Keratinocyte (primary cell): ENCODE data around the gene TMTC2. TPM values are rescaled to one million over a fixed set of nuclear protein-coding genes. Genes with fewer than 3 reads are reported as not detected.

Source experiments
- DNase-seq: peaks from one replicate; pipeline ENCODE4 v3.0.0-alpha.2; 2011; ENCODE audit warnings: low read depth, missing footprints, low spot score
- FAIRE-seq: peaks from 2 replicates; lab custom pipeline; 2011; peaks lifted over from hg19 to GRCh38; lab: Jason Lieb, UNC
- H2AFZ ChIP-seq: 2 replicates; pipeline ENCODE4 v1.6.0; 2012; ENCODE audit warnings: low read length, control low read depth, inconsistent platforms; ENCODE audit not compliant: control insufficient read depth
- H3K27ac ChIP-seq: 2 replicates; pipeline ENCODE4 v1.5.1; 2011; ENCODE audit warnings: low read length; ENCODE audit not compliant: control insufficient read depth, insufficient read depth
- H3K27me3 ChIP-seq: 3 replicates; pipeline ENCODE4 v1.6.0; 2011; ENCODE audit warnings: low read length; ENCODE audit not compliant: control insufficient read depth, insufficient read depth; ENCODE audit errors: extremely low read depth
- H3K36me3 ChIP-seq, 2 experiments: 2 replicates in 1 of 2; 3 replicates in 1 of 2; pipeline ENCODE4 v1.5.1; 2011; ENCODE audit warnings: low read length in 2 of 2, mild to moderate bottlenecking in 1 of 2; ENCODE audit not compliant: control insufficient read depth in 2 of 2, insufficient read depth in 2 of 2; ENCODE audit errors: extremely low read depth in 1 of 2
- H3K4me1 ChIP-seq: 3 replicates; pipeline ENCODE4 v1.5.1; 2011; ENCODE audit warnings: low read length; ENCODE audit not compliant: control insufficient read depth, insufficient read depth; ENCODE audit errors: extremely low read depth
- H3K4me2 ChIP-seq: 3 replicates; pipeline ENCODE4 v1.6.0; 2011; ENCODE audit warnings: low read depth, low read length; ENCODE audit not compliant: control insufficient read depth, insufficient read depth; ENCODE audit errors: extremely low read depth
- H3K4me3 ChIP-seq, 3 experiments: fragments of 200-600 bp in 1 of 3; sonication (generic) in 1 of 3; 2 replicates in 2 of 3; 3 replicates in 1 of 3; pipeline ENCODE4 v1.5.1; 2011 to 2016; ENCODE audit warnings: low read length in 3 of 3, mild to moderate bottlenecking in 3 of 3, control low read depth in 2 of 3, inconsistent platforms in 1 of 3, low read depth in 1 of 3, mixed read lengths in 1 of 3, mixed run types in 1 of 3, moderate library complexity in 1 of 3; ENCODE audit not compliant: control insufficient read depth in 2 of 3, insufficient read depth in 2 of 3; ENCODE audit errors: extremely low read depth in 1 of 3
- H3K79me2 ChIP-seq: 2 replicates; pipeline ENCODE4 v1.6.0; 2012; ENCODE audit warnings: low read length; ENCODE audit not compliant: control insufficient read depth, insufficient read depth
- H3K9ac ChIP-seq: 3 replicates; pipeline ENCODE4 v1.6.0; 2011; ENCODE audit warnings: low read length; ENCODE audit not compliant: control insufficient read depth, insufficient read depth; ENCODE audit errors: extremely low read depth
- H3K9me1 ChIP-seq: 3 replicates; pipeline ENCODE4 v1.6.0; 2011; ENCODE audit warnings: low read length; ENCODE audit not compliant: control insufficient read depth, insufficient read depth; ENCODE audit errors: extremely low read depth
- H3K9me3 ChIP-seq: 2 replicates; pipeline ENCODE4 v1.5.1; 2012; ENCODE audit warnings: low read depth, low read length; ENCODE audit not compliant: control insufficient read depth
- H4K20me1 ChIP-seq: 3 replicates; pipeline ENCODE4 v1.6.0; 2011; ENCODE audit warnings: low read length; ENCODE audit not compliant: control insufficient read depth, insufficient read depth; ENCODE audit errors: extremely low read depth
- CTCF ChIP-seq, 3 experiments: IDR thresholded peaks in 1 of 3; conservative IDR thresholded peaks in 1 of 3; optimal IDR thresholded peaks in 1 of 3; 2 replicates in 2 of 3; 3 replicates in 1 of 3; pipeline versions ENCODE3 to v1.5.1; 2011; ENCODE audit warnings: low read length in 3 of 3, mild to moderate bottlenecking in 3 of 3, moderate library complexity in 2 of 3, control low read depth in 1 of 3, inconsistent platforms in 1 of 3; ENCODE audit not compliant: insufficient read depth in 2 of 3; ENCODE audit errors: extremely low read depth in 1 of 3
- EZH2 ChIP-seq: IDR thresholded peaks from one replicate; pipeline ENCODE4 v1.6.1; 2012; ENCODE audit warnings: inconsistent platforms, mild to moderate bottlenecking, low read length, moderate library complexity
- dilution Hi-C: fragments of 300-500 bp; cut with MboI; formaldehyde crosslinking; loops from one replicate; pipeline ENCODE4 v1.7.0; 2020; ENCODE audit warnings: low sequenced_read_pairs; ENCODE audit not compliant: extremely low pct_ligation_motif_present
- polyA plus RNA-seq, 5 experiments: library from polyadenylated mRNA; depleted of rRNA in 3 of 5; stranded (reverse) in 3 of 5; stranded (forward) in 1 of 5; unstranded in 1 of 5; fragments of >200 nt; gene quantifications; 1 replicate in 1 of 5; 2 replicates in 3 of 5; 3 replicates in 1 of 5; pipeline versions ENCODE4 v1.2.1 to v1.2.3, GENCODE V29; 2011 to 2012; ENCODE audit warnings: missing spikeins in 2 of 5, low read depth in 1 of 5, low replicate concordance in 1 of 5

The TMTC2 gene
- polyA plus RNA-seq, 1 donor (not counting 4 experiments of a cell fraction or from before 2014, with no cell fraction given) = 3.8 TPM

GRCh38 chr12:82783435-82783834, 96.7 kb downstream of the TMTC2 start:
- dilution Hi-C loops = no loop called here
- H3K36me3 ChIP-seq = no peaks in the 10 kb centered on the region

GRCh38 chr12:82787016-82787415, 100.3 kb downstream of the TMTC2 start:
- DNase-seq (no peak), FAIRE-seq (no peak)
- Histone ChIP-seq H3K9me3 (no peaks in the 10 kb centered on the region), H3K79me2 (no peaks in the 10 kb centered on the region), H2AFZ (no peak overlapping the region), H3K4me2 (no peak overlapping the region), H4K20me1 (no peaks in the 10 kb centered on the region), H3K4me3 (no peak overlapping the region), H3K27me3 (no peaks in the 10 kb centered on the region), H3K9me1 (no peaks in the 10 kb centered on the region), H3K36me3 (no peaks in the 10 kb centered on the region), H3K9ac (no peak overlapping the region), H3K4me1 (no peaks in the 10 kb centered on the region), H3K27ac (no peak overlapping the region)
- dilution Hi-C loops = no loop called here
- TF ChIP-seq CTCF (optimal IDR thresholded peaks at IDR 0.05 in 1 of 3, IDR thresholded peaks at IDR 0.05 in 1 of 3, conservative IDR thresholded peaks at IDR 0.05 in 1 of 3; ENCODE audit: extremely low read depth in 1 of 3, insufficient read depth in 2 of 3, low read length in 3 of 3) (no peak), EZH2 (no peak)

More at GRCh38 chr12:82783435-82783834, 96.7 kb downstream of the TMTC2 start:
- no peak overlapping the region for H2AFZ ChIP-seq
- no peak overlapping the region for H3K4me3 ChIP-seq
- DNase-seq (no peak), FAIRE-seq (no peak)
- H3K9me1 ChIP-seq = no peaks in the 10 kb centered on the region
- no peaks in the 10 kb centered on the region for H4K20me1 ChIP-seq
- H3K27ac ChIP-seq = no peak overlapping the region
- H3K4me1 ChIP-seq = no peaks in the 10 kb centered on the region
- no peak overlapping the region for H3K9ac ChIP-seq
- no peak overlapping the region for H3K4me2 ChIP-seq
- no peaks in the 10 kb centered on the region for H3K9me3 ChIP-seq
- H3K79me2 ChIP-seq = no peaks in the 10 kb centered on the region
- H3K27me3 ChIP-seq = no peaks in the 10 kb centered on the region
- TF ChIP-seq CTCF (optimal IDR thresholded peaks at IDR 0.05 in 1 of 3, IDR thresholded peaks at IDR 0.05 in 1 of 3, conservative IDR thresholded peaks at IDR 0.05 in 1 of 3; ENCODE audit: extremely low read depth in 1 of 3, insufficient read depth in 2 of 3, low read length in 3 of 3) (no peak), EZH2 (no peak)
